GM19043 (cell line): ENCODE measurements around the gene GPC5.
"Not testable (repeated sequence)": the region's sequence is repeated elsewhere in the genome, so short reads cannot be mapped to it uniquely, and the experiment has no call there.

Experiments
- ATAC-seq: cut with Tn5 transposase; IDR thresholded peaks from one replicate; pipeline ENCODE4 v1.9.1; 2021; ENCODE audit warnings: low read depth; ENCODE audit not compliant: unreplicated experiment

The GPC5 gene

GRCh38 chr13:92838786-92839185, 1440.4 kb downstream of the GPC5 start:
- no peak for ATAC-seq

GRCh38 chr13:92842145-92842544, 1443.7 kb downstream of the GPC5 start:
- no peak for ATAC-seq

- ATAC-seq = no peak
These were observed 1445.1 kb downstream of the GPC5 start for GRCh38 chr13:92843549-92843948.

- no peak for ATAC-seq
These were observed 1451.0 kb downstream of the GPC5 start for GRCh38 chr13:92849381-92849780.

- no peak for ATAC-seq
These were observed 1466.3 kb downstream of the GPC5 start for GRCh38 chr13:92864584-92865284.

- no peak for ATAC-seq
These were observed 1474.6 kb downstream of the GPC5 start for GRCh38 chr13:92873029-92873428.

- no peak for ATAC-seq
These were observed 1488.2 kb downstream of the GPC5 start for GRCh38 chr13:92886535-92887077.

- no peak for ATAC-seq
These were observed 1496.0 kb downstream of the GPC5 start for GRCh38 chr13:92894447-92894846.

GRCh38 chr13:92896842-92897241, 1498.4 kb downstream of the GPC5 start:
- no peak for ATAC-seq

GRCh38 chr13:92898946-92899345, 1500.5 kb downstream of the GPC5 start:
- not testable (repeated sequence) for ATAC-seq

- no peak for ATAC-seq
These were observed 1502.0 kb downstream of the GPC5 start for GRCh38 chr13:92900446-92900845.

- no peak for ATAC-seq
These were observed 1503.3 kb downstream of the GPC5 start for GRCh38 chr13:92901739-92902138.

- ATAC-seq = no peak
These were observed 1514.2 kb downstream of the GPC5 start for GRCh38 chr13:92912629-92913028.

GRCh38 chr13:92913840-92914239, 1515.4 kb downstream of the GPC5 start:
- no peak for ATAC-seq
